GM10847 (cell line): Measurements from ENCODE around the gene PDK4.

Experiments used
- POLR2A ChIP-seq: IDR thresholded peaks from 2 replicates; pipeline ENCODE4 v1.6.1; 2011; ENCODE audit not compliant: insufficient read length; ENCODE audit errors: extremely low read depth

Gene PDK4

GRCh38 chr7:95547361-95548348 is 48.7 kb downstream of the PDK4 start:
- no peak for TF ChIP-seq POLR2A

- TF ChIP-seq POLR2A: no peak
These were observed 49.7 kb downstream of the PDK4 start for GRCh38 chr7:95546647-95547046.

- TF ChIP-seq POLR2A: no peak
These were observed 50.6 kb downstream of the PDK4 start for GRCh38 chr7:95545673-95546072.

DNA sequence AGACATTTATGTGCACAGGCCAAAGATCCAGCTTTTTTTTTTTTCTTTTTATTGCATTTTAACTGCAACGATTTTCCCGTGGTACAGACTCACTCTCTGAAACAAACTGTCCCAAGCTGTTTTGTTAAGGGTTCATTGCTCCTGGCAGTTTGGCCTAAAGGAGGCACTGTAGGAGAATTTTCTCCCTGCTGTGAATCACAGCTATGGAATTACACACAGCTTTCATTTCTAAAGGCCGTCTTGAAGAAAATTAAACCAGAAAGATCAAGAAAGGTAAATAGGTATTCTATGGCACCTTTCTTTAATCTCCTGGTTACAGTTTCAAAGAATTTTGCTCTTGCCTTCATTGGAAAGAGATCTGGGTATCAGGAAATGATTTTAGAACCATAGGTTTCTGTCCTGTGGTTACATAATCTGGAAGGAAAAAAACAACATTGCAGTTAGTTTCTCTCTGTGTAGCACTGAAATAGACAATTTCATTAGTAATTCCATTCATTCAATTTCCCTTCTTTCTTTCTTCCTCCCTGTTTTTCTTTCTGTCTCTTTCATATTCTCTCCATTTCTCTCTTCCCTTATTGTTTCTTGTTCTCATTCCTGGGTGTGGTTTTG is 51.2 kb downstream of the PDK4 start:
- no peak for TF ChIP-seq POLR2A

- TF ChIP-seq POLR2A: no peak
These were observed 52.1 kb downstream of the PDK4 start for GRCh38 chr7:95544171-95544570.

DNA sequence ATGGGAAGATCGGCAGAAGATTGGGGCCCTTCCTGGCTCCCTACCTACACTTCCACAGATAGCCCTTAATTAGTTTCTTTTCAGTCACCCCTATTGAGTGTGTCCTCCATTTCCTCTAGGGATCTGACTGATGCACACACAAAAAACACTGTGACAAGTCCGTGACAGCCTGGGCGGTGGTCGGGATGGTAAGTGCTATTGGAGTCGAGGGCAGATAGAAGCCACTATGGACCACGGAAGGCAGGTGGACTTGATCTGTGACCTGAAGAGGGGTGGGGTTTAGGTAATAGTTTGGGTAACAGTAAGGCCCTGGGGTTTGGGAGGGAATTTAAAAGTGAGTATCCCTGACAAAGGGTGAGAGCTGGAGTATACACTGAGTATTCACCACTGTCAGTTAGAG is 53.0 kb downstream of the PDK4 start:
- no peak for TF ChIP-seq POLR2A

DNA sequence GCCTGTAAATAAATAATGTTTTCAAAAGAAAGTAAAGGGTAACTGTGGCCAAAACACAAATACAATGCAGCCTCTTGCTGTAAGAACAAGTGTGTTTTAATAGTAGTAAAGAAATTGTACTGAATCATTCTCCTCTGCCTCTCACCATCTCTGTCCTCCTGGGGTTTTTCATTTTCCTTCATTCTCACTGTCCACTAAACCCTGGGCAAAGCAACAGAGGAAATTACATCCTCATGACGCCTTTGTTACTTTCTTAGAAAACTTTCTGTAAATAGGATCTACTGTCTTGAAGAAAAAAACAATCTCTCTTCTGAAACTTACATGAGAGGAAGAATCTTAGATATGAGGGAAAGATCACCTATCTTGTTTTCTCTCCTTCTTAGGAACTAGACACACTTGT is 56.0 kb downstream of the PDK4 start:
- TF ChIP-seq POLR2A: no peak

DNA sequence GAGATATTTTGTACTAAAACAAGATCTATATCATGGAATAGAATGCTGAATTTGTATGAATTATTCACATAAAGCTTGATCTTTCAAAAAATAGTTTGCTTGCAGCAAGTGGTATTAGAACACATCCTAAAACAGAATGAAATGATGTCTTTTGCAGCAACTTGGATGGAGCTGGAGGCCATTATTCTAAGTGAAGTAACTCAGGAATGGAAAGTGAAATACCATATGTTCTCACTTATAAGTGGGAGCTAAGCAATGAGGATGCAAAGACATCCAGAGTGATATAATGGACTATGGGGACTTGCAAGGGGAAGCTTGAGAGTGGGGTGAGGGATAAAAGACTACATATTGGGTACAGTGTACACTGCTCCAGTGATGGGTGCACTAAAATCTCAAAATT is 56.9 kb downstream of the PDK4 start:
- no peak for TF ChIP-seq POLR2A

GRCh38 chr7:95537468-95537867 is 58.8 kb downstream of the PDK4 start:
- no peak for TF ChIP-seq POLR2A

DNA sequence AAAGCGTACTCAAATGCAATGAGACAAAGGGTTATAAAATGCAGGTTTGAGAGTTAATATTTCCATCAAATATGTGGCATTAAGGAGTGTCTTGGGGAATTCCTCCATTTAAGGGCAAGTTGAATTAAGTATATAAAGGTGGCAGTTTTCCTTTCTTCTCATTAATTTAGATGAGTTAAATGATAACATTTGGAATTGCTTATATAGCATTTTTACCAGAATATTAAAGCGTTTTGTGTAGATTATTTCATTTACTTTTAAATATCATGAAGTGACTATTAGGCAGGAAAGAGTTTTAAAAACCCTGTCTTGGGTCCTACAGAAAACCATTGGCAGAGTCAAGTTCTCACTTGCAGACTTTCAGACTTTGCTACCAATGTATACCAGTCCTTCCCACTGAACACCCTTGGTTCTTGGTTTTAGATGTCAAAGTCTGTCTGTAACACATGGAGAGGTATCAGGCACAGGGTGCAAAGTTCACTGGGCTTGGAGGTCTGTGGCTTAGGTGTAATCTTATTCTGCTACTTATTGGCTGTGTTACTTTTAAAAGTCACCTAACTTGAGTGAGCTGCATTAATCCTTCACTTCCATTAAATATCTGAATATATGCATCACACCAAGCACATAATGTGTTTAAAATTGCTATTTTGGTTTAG is 59.5 kb downstream of the PDK4 start:
- TF ChIP-seq POLR2A: no peak

GRCh38 chr7:95535662-95536061 is 60.7 kb downstream of the PDK4 start:
- TF ChIP-seq POLR2A: no peak

DNA sequence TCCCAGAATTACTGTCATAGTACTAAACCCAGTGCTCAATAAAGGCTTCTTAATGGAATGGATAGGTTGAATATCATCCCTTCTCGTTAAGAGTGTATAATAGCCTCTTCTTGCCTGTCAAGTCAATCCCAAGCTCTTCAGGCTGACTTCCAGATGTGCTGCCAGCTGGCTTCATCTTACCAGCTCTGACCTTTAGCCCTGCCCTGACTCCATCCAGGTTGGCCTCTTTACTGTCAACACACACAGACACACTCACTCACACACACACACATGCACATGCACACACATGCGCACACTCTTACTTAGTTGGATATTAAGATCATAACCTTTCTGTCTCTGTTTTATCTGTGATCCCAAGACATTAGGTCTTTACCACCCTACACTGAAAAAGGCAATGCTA is 61.5 kb downstream of the PDK4 start:
- no peak for TF ChIP-seq POLR2A
